Activated CD4-positive, alpha-beta T cell treated with anti-CD3 and anti-CD28 coated beads for 4 hours (primary cell): ENCODE data around the gene RPL23.

ENCODE experiments used
- DNase-seq, 2 donors: peaks; one replicate each; pipeline ENCODE4 v3.0.0-alpha.2; 2020

The RPL23 gene

GRCh38 chr17:38853292-38854219 lies at the start of gene RPL23:
Gene RPL23, minus strand, starts transcription at chr17:38853721. Its CDS starts 11 bp downstream, at chr17:38853710.
- peak; percentile 91 to 93 for DNase-seq

GRCh38 chr17:38900978-38901656 lies 47.6 kb upstream of the RPL23 start:
- DNase-seq, result no peak

GRCh38 chr17:38899421-38899820 lies 45.9 kb upstream of the RPL23 start:
- no peak for DNase-seq

GRCh38 chr17:38898812-38899348 lies 45.4 kb upstream of the RPL23 start:
- DNase-seq, result peak; percentile 87 to 88

GRCh38 chr17:38898291-38898679 lies 44.8 kb upstream of the RPL23 start:
- DNase-seq, result no peak

- no peak for DNase-seq
These were observed 44.3 kb upstream of the RPL23 start for GRCh38 chr17:38897671-38898290.

GRCh38 chr17:38897176-38897575 lies 43.7 kb upstream of the RPL23 start:
- no peak for DNase-seq

- no peak for DNase-seq
These were observed 42.9 kb upstream of the RPL23 start for GRCh38 chr17:38896346-38896954.

- no peak for DNase-seq
These were observed 40.8 kb upstream of the RPL23 start for GRCh38 chr17:38894276-38894675.

- no peak for DNase-seq
These were observed 40.1 kb upstream of the RPL23 start for GRCh38 chr17:38893607-38894006.

- no peak for DNase-seq
These were observed 39.6 kb upstream of the RPL23 start for GRCh38 chr17:38893113-38893512.

GRCh38 chr17:38892620-38893019 lies 39.1 kb upstream of the RPL23 start:
- no peak for DNase-seq

- DNase-seq, result no peak
These were observed 38.6 kb upstream of the RPL23 start for GRCh38 chr17:38892083-38892482.

- DNase-seq, result no peak
These were observed 37.9 kb upstream of the RPL23 start for GRCh38 chr17:38891441-38891840.

GRCh38 chr17:38890410-38890746 lies 36.9 kb upstream of the RPL23 start:
- no peak for DNase-seq

GRCh38 chr17:38889745-38890409 lies 36.4 kb upstream of the RPL23 start:
- DNase-seq, result no peak

GRCh38 chr17:38888842-38889241 lies 35.3 kb upstream of the RPL23 start:
- DNase-seq, result no peak

GRCh38 chr17:38886643-38887010 lies 33.1 kb upstream of the RPL23 start:
- no peak for DNase-seq

GRCh38 chr17:38885728-38886642 lies 32.5 kb upstream of the RPL23 start:
- DNase-seq, result no peak

- DNase-seq, result no peak
These were observed 31.7 kb upstream of the RPL23 start for GRCh38 chr17:38885044-38885727.
